GM12864 (cell line): ENCODE results near the gene ZNF609.
A peak's percentile ranks its signal among the peaks of the same experiment; 100 is the strongest.

Experiments used
- DNase-seq: peaks from one replicate; pipeline ENCODE4 v3.0.0-alpha.2; 2011; ENCODE audit warnings: low read depth
- H3K4me3 ChIP-seq: 2 replicates; pipeline ENCODE4 v1.5.1; 2011; ENCODE audit warnings: mild to moderate bottlenecking, low read depth, low read length, control low read depth
- CTCF ChIP-seq: IDR thresholded peaks from 2 replicates; pipeline ENCODE4 v1.5.1; 2011; ENCODE audit warnings: low read depth, mild to moderate bottlenecking, moderate library complexity, low read length, control low read depth, inconsistent platforms; ENCODE audit errors: missing control alignments

The ZNF609 gene

GRCh38 chr15:64645995-64646394, 185.6 kb downstream of the ZNF609 start:
- DNase-seq = no peak
- TF ChIP-seq CTCF = no peak
- H3K4me3 ChIP-seq = no peak overlapping the region

- DNase-seq = no peak
- H3K4me3 ChIP-seq = no peak overlapping the region
- TF ChIP-seq CTCF = no peak
These were observed 187.0 kb downstream of the ZNF609 start for GRCh38 chr15:64647367-64647766.

GRCh38 chr15:64650552-64650951, 190.2 kb downstream of the ZNF609 start:
- no peak overlapping the region for H3K4me3 ChIP-seq
- no peak for DNase-seq
- no peak for TF ChIP-seq CTCF

- peak; percentile 52 for DNase-seq
- H3K4me3 ChIP-seq = no peak overlapping the region
- no peak for TF ChIP-seq CTCF
These were observed 191.3 kb downstream of the ZNF609 start for GRCh38 chr15:64651601-64652191.

- DNase-seq = no peak
- H3K4me3 ChIP-seq = no peak overlapping the region
- peak; percentile 24 for TF ChIP-seq CTCF
These were observed 193.4 kb downstream of the ZNF609 start for GRCh38 chr15:64653757-64654156.

GRCh38 chr15:64656508-64656907, 196.1 kb downstream of the ZNF609 start:
- no peak for TF ChIP-seq CTCF
- DNase-seq = no peak
- no peak overlapping the region for H3K4me3 ChIP-seq

- no peak overlapping the region for H3K4me3 ChIP-seq
- TF ChIP-seq CTCF = no peak
- no peak for DNase-seq
These were observed 204.8 kb downstream of the ZNF609 start for GRCh38 chr15:64665179-64665578.
